ENCODE data around the gene ING3. TPM values are rescaled to one million over a fixed set of nuclear protein-coding genes. Genes with fewer than 3 reads are reported as not detected.

ING3 gene
- polyA plus RNA-seq, 1 of the 3 experiments (the other 2 are of a cell fraction): 8.3 TPM

DNA sequence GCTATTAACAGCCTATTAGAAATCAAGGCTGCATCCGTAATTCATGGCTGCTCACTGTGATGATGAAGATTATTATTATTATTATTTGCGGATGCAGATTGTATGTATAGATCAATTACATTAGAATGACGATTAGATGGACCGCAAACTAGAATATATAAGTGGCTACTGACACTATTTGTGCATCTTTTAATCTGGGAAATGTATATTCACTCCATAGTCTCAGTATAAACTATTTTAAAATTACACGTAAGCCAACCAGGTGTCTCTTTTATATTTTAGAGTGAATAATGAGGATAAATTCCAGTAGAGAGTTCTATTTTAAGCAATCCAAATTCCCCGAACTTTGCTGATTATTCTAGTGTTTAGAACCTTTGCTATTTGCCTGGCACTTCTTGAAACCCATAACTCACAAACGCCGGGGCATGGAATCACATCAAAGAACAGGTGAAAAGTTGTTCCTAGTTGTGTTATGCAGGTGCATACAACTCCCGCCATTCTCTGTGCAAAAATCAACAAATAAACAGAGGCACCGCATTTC lies 509 bp upstream of the ING3 start:
- DNase-seq: no peak
- ChIA-PET CTCF (interaction anchor here (0.8 to 2.4 kb wide), 4 partner anchors 11 to 159 kb away, joined by 3 to 9 read pairs (median 9); partner anchors contain the start of gene CPED1), POLR2A (interaction anchor here (0.6 to 1.5 kb wide), 16 partner anchors 9 to 1729 kb away, joined by 3 to 11 read pairs (median 3); partner anchors contain the start of genes CPED1, FAM3C and TSPAN12)
- no peaks in the 10 kb centered on the region for H3F3A ChIP-seq (replicated peaks; ENCODE audit: insufficient read depth)
- peak overlapping the region in 1 of 2 experiments; percentile 18; a peak in 1 of 4 replicates for H3K27ac ChIP-seq (ENCODE audit: low read depth in 2 of 2, low read length in 1 of 2)
- H3K4me3 ChIP-seq (ENCODE audit: low read depth in 2 of 2, low read length in 1 of 2): peak overlapping the region; percentile 92 to 98
- no peaks in the 10 kb centered on the region for H3K9me3 ChIP-seq
- no peaks in the 10 kb centered on the region for H4K20me1 ChIP-seq (ENCODE audit: insufficient read depth)
- TF ChIP-seq RCOR1 (IDR thresholded peaks at IDR 0.05; ENCODE audit: low read length) (peak; percentile 68; the same call in 1 of the 2 replicates), ELF1 (IDR thresholded peaks at IDR 0.05) (no peak)
- peak overlapping the region; percentile 73 for H3K4me2 ChIP-seq
- H3K27me3 ChIP-seq (ENCODE audit: insufficient read depth): peaks cover 10% of the 10 kb centered on the region; the same call in 1 of the 2 replicates
- WGBS (ENCODE audit: low lambda C conversion rate): 1% methylated on average over 10 of the region's 10 CpGs
- H3K79me2 ChIP-seq (ENCODE audit: insufficient read depth): peaks cover 29% of the 10 kb centered on the region
- peak overlapping the region; percentile 32; the same call in 1 of the 2 replicates for H3K9ac ChIP-seq
- no peaks in the 10 kb centered on the region for H3K9me2 ChIP-seq
- peak overlapping the region; percentile 99 for H2AFZ ChIP-seq (ENCODE audit: low read depth)
- peaks cover 20 to 21% of the 10 kb centered on the region in 2 experiments for H3K36me3 ChIP-seq (replicated peaks in 1 of 2; ENCODE audit: control insufficient read depth in 1 of 2, insufficient read depth in 2 of 2, low read length in 1 of 2)
- peaks cover 5 to 20% of the 10 kb centered on the region in 2 experiments; a peak in 2 of 4 replicates for H3K4me1 ChIP-seq (ENCODE audit: control insufficient read depth in 1 of 2, insufficient read depth in 2 of 2, low read depth in 1 of 2, low read length in 1 of 2)

DNA sequence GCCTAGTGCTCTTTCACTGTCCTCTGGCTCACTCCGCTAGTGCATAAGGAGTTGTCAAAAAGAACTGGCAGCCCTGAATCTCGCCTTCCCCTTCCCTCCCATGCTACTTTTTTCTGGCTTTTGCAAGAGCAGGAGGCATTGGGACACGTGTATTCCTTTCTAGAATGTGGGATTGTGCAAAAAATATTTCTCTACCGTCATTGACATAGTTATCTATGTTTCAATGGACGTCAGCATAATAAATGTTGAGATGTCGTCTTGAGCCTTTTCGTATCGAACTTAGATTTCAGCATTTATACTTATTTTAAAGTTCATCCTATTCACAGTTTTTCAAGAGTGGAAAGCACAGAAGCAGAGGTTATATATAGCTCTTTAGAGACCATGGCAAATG lies 727 bp downstream of the ING3 start:
- H3K9me3 ChIP-seq: no peaks in the 10 kb centered on the region
- peaks cover 29% of the 10 kb centered on the region for H3K79me2 ChIP-seq (ENCODE audit: insufficient read depth)
- no peaks in the 10 kb centered on the region for H3K9me2 ChIP-seq
- H3K9ac ChIP-seq: peak overlapping the region; percentile 95
- POLR2A ChIA-PET: interaction anchor here (0.6 to 1.5 kb wide), 5 partner anchors 11 to 136 kb away, joined by 3 to 11 read pairs (median 4); partner anchors contain the start of gene CPED1
- 3% methylated on average over 8 of the region's 8 CpGs for whole genome bisulfite sequencing (ENCODE audit: low lambda C conversion rate)
- H3K4me2 ChIP-seq: peak overlapping the region; percentile 86
- H4K20me1 ChIP-seq (ENCODE audit: insufficient read depth): no peaks in the 10 kb centered on the region
- CTCF ChIA-PET: interaction anchor here (0.7 to 2.4 kb wide), 11 partner anchors 11 to 159 kb away, joined by 3 to 9 read pairs (median 4); partner anchors contain the start of gene CPED1
- H3K27ac ChIP-seq (ENCODE audit: low read depth in 2 of 2, low read length in 1 of 2): peak overlapping the region; percentile 96 to 100; a peak in 3 of 4 replicates
- H3K4me3 ChIP-seq (ENCODE audit: low read depth in 2 of 2, low read length in 1 of 2): peak overlapping the region; percentile 92 to 98
- TF ChIP-seq RXRA (IDR thresholded peaks at IDR 0.05; ENCODE audit: borderline replicate concordance, low read depth) (no peak), TAF1 (IDR thresholded peaks at IDR 0.05; ENCODE audit: borderline replicate concordance, low read depth, low read length) (no peak), MAX (IDR thresholded peaks at IDR 0.05; ENCODE audit: low read depth) (no peak), MXI1 (IDR thresholded peaks at IDR 0.05; ENCODE audit: low read depth, low read length) (peak; percentile 86; the same call in 1 of the 2 replicates), FOSL2 (IDR thresholded peaks at IDR 0.05; ENCODE audit: borderline replicate concordance, low read depth) (no peak), ELF1 (IDR thresholded peaks at IDR 0.05) (no peak), SMC3 (IDR thresholded peaks at IDR 0.05; ENCODE audit: low read depth, low read length) (no peak)
- TF ChIP-seq, protein P1, sequence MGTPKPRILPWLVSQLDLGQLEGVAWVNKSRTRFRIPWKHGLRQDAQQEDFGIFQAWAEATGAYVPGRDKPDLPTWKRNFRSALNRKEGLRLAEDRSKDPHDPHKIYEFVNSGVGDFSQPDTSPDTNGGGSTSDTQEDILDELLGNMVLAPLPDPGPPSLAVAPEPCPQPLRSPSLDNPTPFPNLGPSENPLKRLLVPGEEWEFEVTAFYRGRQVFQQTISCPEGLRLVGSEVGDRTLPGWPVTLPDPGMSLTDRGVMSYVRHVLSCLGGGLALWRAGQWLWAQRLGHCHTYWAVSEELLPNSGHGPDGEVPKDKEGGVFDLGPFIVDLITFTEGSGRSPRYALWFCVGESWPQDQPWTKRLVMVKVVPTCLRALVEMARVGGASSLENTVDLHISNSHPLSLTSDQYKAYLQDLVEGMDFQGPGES (IDR thresholded peaks at IDR 0.05; ENCODE audit: low read depth, low read length): no peak
- TF ChIP-seq, protein P2, sequence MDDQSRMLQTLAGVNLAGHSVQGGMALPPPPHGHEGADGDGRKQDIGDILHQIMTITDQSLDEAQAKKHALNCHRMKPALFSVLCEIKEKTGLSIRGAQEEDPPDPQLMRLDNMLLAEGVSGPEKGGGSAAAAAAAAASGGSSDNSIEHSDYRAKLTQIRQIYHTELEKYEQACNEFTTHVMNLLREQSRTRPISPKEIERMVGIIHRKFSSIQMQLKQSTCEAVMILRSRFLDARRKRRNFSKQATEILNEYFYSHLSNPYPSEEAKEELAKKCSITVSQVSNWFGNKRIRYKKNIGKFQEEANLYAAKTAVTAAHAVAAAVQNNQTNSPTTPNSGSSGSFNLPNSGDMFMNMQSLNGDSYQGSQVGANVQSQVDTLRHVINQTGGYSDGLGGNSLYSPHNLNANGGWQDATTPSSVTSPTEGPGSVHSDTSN (IDR thresholded peaks at IDR 0.05): no peak
- peaks cover 5 to 20% of the 10 kb centered on the region in 2 experiments; a peak in 2 of 4 replicates for H3K4me1 ChIP-seq (ENCODE audit: control insufficient read depth in 1 of 2, insufficient read depth in 2 of 2, low read depth in 1 of 2, low read length in 1 of 2)
- H3K27me3 ChIP-seq (ENCODE audit: insufficient read depth): no peaks in the 10 kb centered on the region
- peak overlapping the region; percentile 83 for H2AFZ ChIP-seq (ENCODE audit: low read depth)
- peaks cover 29 to 33% of the 10 kb centered on the region in 2 experiments for H3K36me3 ChIP-seq (replicated peaks in 1 of 2; ENCODE audit: control insufficient read depth in 1 of 2, insufficient read depth in 2 of 2, low read length in 1 of 2)
- no peak for DNase-seq
- no peaks in the 10 kb centered on the region for H3F3A ChIP-seq (replicated peaks; ENCODE audit: insufficient read depth)

All from SK-N-SH (cell line).